Spleen (tissue), 11 donors: ENCODE measurements around the gene VMP1. TPM values are rescaled to one million over a fixed set of nuclear protein-coding genes. Genes with fewer than 3 reads are reported as not detected.
"Not testable (repeated sequence)": the region's sequence is repeated elsewhere in the genome, so short reads cannot be mapped to it uniquely, and the experiment has no call there.

Experiments
- DNase-seq: peaks from one replicate; pipeline ENCODE4 v3.0.0-alpha.2; 2020
- H3K27ac ChIP-seq, 8 donors: fragments of 200-600 bp; sonication (generic) in 7 of 8; 1 replicate in 4 of 8; 2 replicates in 4 of 8; pipeline versions ENCODE4 v1.5.0 to v1.8.0; 2016 to 2021; ENCODE audit warnings: inconsistent platforms in 4 of 8, mild to moderate bottlenecking in 4 of 8, moderate library complexity in 1 of 8
- H3K27me3 ChIP-seq, 7 donors: fragments of 200-600 bp; sonication (generic) in 6 of 7; replicated peaks in 1 of 7; 1 replicate in 4 of 7; 2 replicates in 3 of 7; pipeline versions ENCODE4 v1.5.0 to v1.8.0; 2016 to 2021; ENCODE audit warnings: inconsistent platforms in 3 of 7, mild to moderate bottlenecking in 1 of 7
- H3K36me3 ChIP-seq, 6 donors: fragments of 200-600 bp; sonication (generic) in 5 of 6; 1 replicate in 4 of 6; 2 replicates in 2 of 6; pipeline versions ENCODE4 v1.5.0 to v1.8.0; 2016 to 2021; ENCODE audit warnings: inconsistent platforms in 2 of 6
- H3K4me1 ChIP-seq, 6 donors: fragments of 200-600 bp; sonication (generic) in 5 of 6; 1 replicate in 3 of 6; 2 replicates in 3 of 6; pipeline versions ENCODE4 v1.5.0 to v1.8.0; 2016 to 2021; ENCODE audit warnings: inconsistent platforms in 3 of 6
- H3K4me3 ChIP-seq, 8 donors: fragments of 200-600 bp; sonication (generic) in 7 of 8; 1 replicate in 4 of 8; 2 replicates in 4 of 8; pipeline versions ENCODE4 v1.5.0 to v1.8.0; 2016 to 2021; ENCODE audit warnings: inconsistent platforms in 4 of 8, mild to moderate bottlenecking in 4 of 8, moderate library complexity in 2 of 8
- H3K9me3 ChIP-seq, 8 donors: fragments of 200-600 bp; sonication (generic) in 7 of 8; 1 replicate in 4 of 8; 2 replicates in 4 of 8; pipeline versions ENCODE4 v1.5.0 to v1.8.0; 2016 to 2021; ENCODE audit warnings: inconsistent platforms in 4 of 8
- CTCF ChIP-seq, 11 experiments: fragments of 200-600 bp in 7 of 11; fragments of 450-650 bp in 4 of 11; sonication (generic) in 4 of 11; IDR thresholded peaks in 8 of 11; conservative IDR thresholded peaks in 3 of 11; 1 replicate in 7 of 11; 2 replicates in 4 of 11; pipeline versions ENCODE4 v1.4.0 to v1.8.0; 2016 to 2021; ENCODE audit warnings: antibody characterized with exemption in 11 of 11, inconsistent platforms in 4 of 11, mild to moderate bottlenecking in 1 of 11
- POLR2A ChIP-seq, 3 donors: fragments of 450-650 bp; IDR thresholded peaks; one replicate each; pipeline ENCODE4 v1.5.1; 2017; ENCODE audit warnings: antibody characterized with exemption in 3 of 3, mild to moderate bottlenecking in 1 of 3
- POLR2AphosphoS5 ChIP-seq, 3 donors: sonication (generic); formaldehyde crosslinking; IDR thresholded peaks; one replicate each; pipeline ENCODE4 v1.5.1; 2017; ENCODE audit warnings: antibody characterized with exemption in 3 of 3
- WGBS, 5 donors: extraction: QIAGEN DNeasy Blood & Tissue Kit in 3 of 5; methylation state at CpG; one replicate each; pipeline versions ENCODE4 v1.1.5 to v1.1.7; 2013 to 2018; 5-methylcytosine and 5-hydroxymethylcytosine counted together
- intact Hi-C: fragments of 100-400 bp; cut with DNase I; formaldehyde crosslinking; loops from one replicate; pipeline ENCODE4 v1.15.0; 2023; ENCODE audit warnings: low total_unique reads
- polyA plus RNA-seq, 3 donors: library from polyadenylated mRNA; stranded (reverse); fragments of 200-250 nt; gene quantifications; one replicate each; pipeline ENCODE4 v1.2.1, GENCODE V29; 2013
- total RNA-seq, 7 donors: library from RNA; depleted of rRNA in 3 of 7; stranded (reverse); fragments of >200 nt in 3 of 7; fragmentation: NEBNext Ultra II Directional in 4 of 7; extraction: Animal tissue kit (Norgen Biotek cat#: 25700) in 4 of 7; gene quantifications; one replicate each; pipeline versions ENCODE4 v1.1.0 to v1.2.1, GENCODE V29; 2016 to 2021
- donor health status: healthy with polysubstance abuse.
- donor health status: DM: no; HTN: no; CAD: no; lungs with moderate emphysema.
- donor health status: DM: no; HTN: no; CAD: no.
- donor health status: Bipolar disorder and iron deficiency.
- donor health status: healthy.
- donor health status: DM: no; HTN: no; CAD: no.
- donor health status: DM: yes; HTN: yes; CAD: no.

Gene VMP1
- total and polyA plus RNA-seq, 10 donors: 53.2 to 649 (median 304) TPM

DNA sequence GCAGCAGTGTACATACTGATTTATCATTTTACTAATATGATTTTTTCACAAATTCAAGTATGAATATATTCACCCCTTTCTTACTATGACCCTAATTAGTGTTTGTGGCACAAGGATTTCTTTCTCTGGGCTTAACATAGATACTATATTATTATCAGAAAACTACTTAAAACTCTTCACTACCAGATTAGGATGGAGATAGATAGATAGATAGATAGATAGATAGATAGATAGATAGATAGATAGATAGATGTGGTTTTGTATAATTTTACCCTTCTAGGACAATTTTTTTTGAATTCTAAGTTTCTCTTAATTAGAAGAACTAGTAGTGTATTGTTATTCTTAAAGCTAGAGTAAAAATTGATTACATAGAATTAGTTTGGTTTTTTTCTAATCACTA, 49.6 kb downstream of the VMP1 start:
- TF ChIP-seq CTCF (IDR thresholded peaks at IDR 0.05 in 8 of 11, conservative IDR thresholded peaks at IDR 0.05 in 3 of 11) (no peak), POLR2A (IDR thresholded peaks at IDR 0.05) (no peak), POLR2AphosphoS5 (IDR thresholded peaks at IDR 0.05) (no peak)
- Histone ChIP-seq H3K4me3 (no peak overlapping the region), H3K27me3 (no peaks in the 10 kb centered on the region), H3K36me3 (peaks cover 0 to 71% (median 4%) of the 10 kb centered on the region in 6 donors), H3K4me1 (peaks cover 0 to 67% (median 26%) of the 10 kb centered on the region in 6 donors), H3K9me3 (peaks cover 0 to 11% (median 6%) of the 10 kb centered on the region in 8 donors), H3K27ac (peak overlapping the region in 1 of 8 donors; percentile 50)
- intact Hi-C loops: no loop called here
- DNase-seq: no peak

DNA sequence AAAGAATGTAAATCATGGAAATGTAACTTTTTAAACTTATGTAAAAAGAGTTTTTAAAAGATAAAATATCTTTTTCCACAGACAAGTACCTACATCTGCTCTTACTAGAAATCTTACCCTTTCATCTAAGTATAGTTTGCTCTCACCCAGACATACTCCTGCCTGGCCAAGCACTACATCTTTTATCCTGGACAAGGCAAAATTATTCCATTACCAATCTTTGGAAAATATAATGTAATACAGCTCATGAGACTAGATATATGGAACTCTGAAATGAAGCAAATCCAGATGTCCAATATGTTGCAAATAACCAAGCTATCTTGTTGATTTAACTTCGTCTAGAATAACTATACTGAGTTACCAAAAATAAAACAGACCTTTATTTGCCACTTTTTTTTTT, 50.0 kb downstream of the VMP1 start:
- Histone ChIP-seq H3K9me3 (peaks cover 0 to 11% (median 6%) of the 10 kb centered on the region in 8 donors), H3K4me3 (no peak overlapping the region), H3K36me3 (peaks cover 0 to 68% (median 4%) of the 10 kb centered on the region in 6 donors), H3K4me1 (peaks cover 0 to 67% (median 24%) of the 10 kb centered on the region in 6 donors), H3K27me3 (no peaks in the 10 kb centered on the region), H3K27ac (no peak overlapping the region)
- DNase-seq: no peak
- intact Hi-C loops: no loop called here
- WGBS, 5 donors: 61 to 97% (median 85%) methylated on average over 1 of the region's 1 CpG
- TF ChIP-seq POLR2A (IDR thresholded peaks at IDR 0.05) (no peak), POLR2AphosphoS5 (IDR thresholded peaks at IDR 0.05) (no peak), CTCF (IDR thresholded peaks at IDR 0.05 in 8 of 11, conservative IDR thresholded peaks at IDR 0.05 in 3 of 11) (no peak)

GRCh38 chr17:59757881-59758385, 50.5 kb downstream of the VMP1 start:
- H3K36me3 ChIP-seq: peaks cover 0 to 64% (median 4%) of the 10 kb centered on the region in 6 donors
- peaks cover 0 to 67% (median 22%) of the 10 kb centered on the region in 6 donors for H3K4me1 ChIP-seq
- peaks cover 0 to 11% (median 6%) of the 10 kb centered on the region in 8 donors for H3K9me3 ChIP-seq
- TF ChIP-seq POLR2AphosphoS5 (IDR thresholded peaks at IDR 0.05) (no peak), CTCF (IDR thresholded peaks at IDR 0.05 in 8 of 11, conservative IDR thresholded peaks at IDR 0.05 in 3 of 11) (no peak)
- no peak for DNase-seq
- peak overlapping the region in 1 of 8 donors; percentile 18 for H3K27ac ChIP-seq
- no peak overlapping the region for H3K4me3 ChIP-seq
- WGBS, 5 donors: 95 to 98% (median 96%) methylated on average over 2 of the region's 2 CpGs
- intact Hi-C loops: no loop called here
- H3K27me3 ChIP-seq: no peaks in the 10 kb centered on the region

- DNase-seq, H3K4me3 ChIP-seq, H3K27me3 ChIP-seq, intact Hi-C loops: not testable (repeated sequence)
- Histone ChIP-seq H3K27ac (peak overlapping the region in 1 of 8 donors; percentile 72), H3K36me3 (peaks cover 0 to 67% (median 4%) of the 10 kb centered on the region in 6 donors), H3K4me1 (peaks cover 0 to 62% (median 13%) of the 10 kb centered on the region in 6 donors), H3K9me3 (peaks cover 0 to 11% (median 6%) of the 10 kb centered on the region in 8 donors)
- 97 to 100% (median 99%) methylated on average over 4 of the region's 4 CpGs for WGBS, 5 donors
These were observed 51.7 kb downstream of the VMP1 start for GRCh38 chr17:59758998-59759651.
